OCI-LY1 (cell line): ENCODE measurements around the gene DDHD1.

Source experiments
- H2AFZ ChIP-seq: fragments of 200-600 bp; sonication (generic), shearing (Covaris generic); 2 replicates; pipeline ENCODE4 v1.6.0; 2014; ENCODE audit warnings: antibody characterized with exemption, mild to moderate bottlenecking, low read length
- H3F3A ChIP-seq: fragments of 200-600 bp; sonication (generic), shearing (Covaris generic); 2 replicates; pipeline ENCODE4 v1.6.0; 2014; ENCODE audit warnings: mild to moderate bottlenecking, antibody characterized with exemption, low read length, moderate library complexity; ENCODE audit not compliant: insufficient read depth
- H3K27ac ChIP-seq: fragments of 200-600 bp; sonication (generic); 2 replicates; pipeline ENCODE4 v1.5.1; 2014; ENCODE audit warnings: low read length, mixed run types, mild to moderate bottlenecking, low read depth; ENCODE audit not compliant: poor library complexity, severe bottlenecking
- H3K27me3 ChIP-seq: fragments of 200-600 bp; sonication (generic); 2 replicates; pipeline ENCODE4 v1.6.0; 2014; ENCODE audit warnings: antibody characterized with exemption, mild to moderate bottlenecking, low read length, moderate library complexity; ENCODE audit not compliant: insufficient read depth
- H3K36me3 ChIP-seq: fragments of 200-600 bp; sonication (generic); 2 replicates; pipeline ENCODE4 v1.6.1; 2014; ENCODE audit warnings: mild to moderate bottlenecking, antibody characterized with exemption, low read length, moderate library complexity, mixed read lengths; ENCODE audit not compliant: insufficient read depth
- H3K4me1 ChIP-seq: fragments of 200-600 bp; sonication (generic); 2 replicates; pipeline ENCODE4 v1.5.1; 2014; ENCODE audit warnings: mild to moderate bottlenecking, low read length, moderate library complexity; ENCODE audit not compliant: insufficient read depth, severe bottlenecking
- H3K4me2 ChIP-seq: fragments of 200-600 bp; sonication (generic), shearing (Covaris generic); 2 replicates; pipeline ENCODE4 v1.6.1; 2014; ENCODE audit warnings: low read length
- H3K4me3 ChIP-seq: fragments of 200-600 bp; sonication (generic); 2 replicates; pipeline ENCODE4 v1.5.1; 2014; ENCODE audit warnings: low read length, low read depth, mild to moderate bottlenecking, mixed read lengths; ENCODE audit not compliant: poor library complexity, severe bottlenecking
- H3K79me2 ChIP-seq: fragments of 200-600 bp; shearing (Covaris generic); 2 replicates; pipeline ENCODE4 v1.6.1; 2016; ENCODE audit warnings: mixed run types, low read length, mixed read lengths; ENCODE audit not compliant: insufficient read depth
- H3K9ac ChIP-seq: fragments of 200-600 bp; sonication (generic), shearing (Covaris generic); 2 replicates; pipeline ENCODE4 v1.6.1; 2014; ENCODE audit warnings: mild to moderate bottlenecking, low read length, mixed read lengths
- H3K9me2 ChIP-seq: fragments of 200-600 bp; sonication (generic), shearing (Covaris generic); 2 replicates; pipeline ENCODE4 v1.6.1; 2014; ENCODE audit warnings: low read depth, mild to moderate bottlenecking, low read length, mixed read lengths
- H3K9me3 ChIP-seq: fragments of 200-600 bp; shearing (Covaris generic); 2 replicates; pipeline ENCODE4 v1.6.1; 2014; ENCODE audit warnings: low read length, mixed read lengths
- H4K20me1 ChIP-seq: fragments of 200-600 bp; sonication (generic), shearing (Covaris generic); 2 replicates; pipeline ENCODE4 v1.6.0; 2016; ENCODE audit warnings: mild to moderate bottlenecking, low read length; ENCODE audit not compliant: insufficient read depth
- CTCF ChIP-seq: fragments of 200-600 bp; sonication (generic), shearing (Covaris generic); IDR thresholded peaks from 2 replicates; pipeline ENCODE4 v1.5.1; 2017; ENCODE audit warnings: mild to moderate bottlenecking, antibody characterized with exemption, low read length, moderate library complexity, mixed read lengths
- EZH2 ChIP-seq: fragments of 200-600 bp; sonication (generic), shearing (Covaris generic); IDR thresholded peaks from 2 replicates; pipeline ENCODE4 v1.8.0; 2017; ENCODE audit warnings: borderline replicate concordance, mixed run types, mild to moderate bottlenecking, antibody characterized with exemption, low read length, moderate library complexity, mixed read lengths

Gene DDHD1

GRCh38 chr14:53034688-53035230 lies 118.4 kb downstream of the DDHD1 start:
- no peak overlapping the region for H2AFZ ChIP-seq
- H3K27me3 ChIP-seq: no peaks in the 10 kb centered on the region
- H4K20me1 ChIP-seq: no peaks in the 10 kb centered on the region
- H3F3A ChIP-seq: no peaks in the 10 kb centered on the region
- no peaks in the 10 kb centered on the region for H3K79me2 ChIP-seq
- no peaks in the 10 kb centered on the region for H3K9me3 ChIP-seq
- H3K9ac ChIP-seq: no peak overlapping the region
- peaks cover 34% of the 10 kb centered on the region for H3K36me3 ChIP-seq
- TF ChIP-seq CTCF (no peak), EZH2 (no peak)
- no peak overlapping the region for H3K4me2 ChIP-seq
- H3K4me1 ChIP-seq: no peaks in the 10 kb centered on the region
- no peaks in the 10 kb centered on the region for H3K9me2 ChIP-seq
- H3K4me3 ChIP-seq: no peak overlapping the region
- H3K27ac ChIP-seq: no peak overlapping the region

- Histone ChIP-seq H3K27ac (no peak overlapping the region), H3K9me2 (no peaks in the 10 kb centered on the region), H3K9me3 (no peaks in the 10 kb centered on the region), H3K27me3 (no peaks in the 10 kb centered on the region), H3K4me2 (no peak overlapping the region), H3K36me3 (peaks cover 27% of the 10 kb centered on the region), H3K9ac (no peak overlapping the region), H3K4me1 (no peaks in the 10 kb centered on the region), H3K79me2 (no peaks in the 10 kb centered on the region), H4K20me1 (no peaks in the 10 kb centered on the region), H3F3A (no peaks in the 10 kb centered on the region), H2AFZ (no peak overlapping the region), H3K4me3 (no peak overlapping the region)
- TF ChIP-seq EZH2 (no peak), CTCF (no peak)
Observed at GRCh38 chr14:53034036-53034435, 119.1 kb downstream of the DDHD1 start.

GRCh38 chr14:53032838-53033390 lies 120.2 kb downstream of the DDHD1 start:
- peaks cover 15% of the 10 kb centered on the region for H3K36me3 ChIP-seq

More at GRCh38 chr14:53032838-53033390, 120.2 kb downstream of the DDHD1 start:
- H3K27ac ChIP-seq: no peak overlapping the region
- no peaks in the 10 kb centered on the region for H3K79me2 ChIP-seq
- H4K20me1 ChIP-seq: no peaks in the 10 kb centered on the region
- H3K9ac ChIP-seq: no peak overlapping the region
- H3K9me3 ChIP-seq: no peaks in the 10 kb centered on the region
- H3K4me1 ChIP-seq: no peaks in the 10 kb centered on the region
- TF ChIP-seq CTCF (no peak), EZH2 (no peak)
- no peaks in the 10 kb centered on the region for H3K27me3 ChIP-seq
- no peak overlapping the region for H3K4me3 ChIP-seq
- no peak overlapping the region for H2AFZ ChIP-seq
- no peaks in the 10 kb centered on the region for H3F3A ChIP-seq
- H3K9me2 ChIP-seq: no peaks in the 10 kb centered on the region
- no peak overlapping the region for H3K4me2 ChIP-seq
